Psoas muscle (tissue), 8 donors: Measurements from ENCODE around the gene IL20RB. TPM values are rescaled to one million over a fixed set of nuclear protein-coding genes. Genes with fewer than 3 reads are reported as not detected.
A peak's percentile ranks its signal among the peaks of the same experiment; 100 is the strongest.

Experiments used
- ATAC-seq, 4 donors: fragments of 200-7000 bp; cut with Tn5 transposase; one replicate each; pipeline ENCODE4 v1.9.1; 2020; ENCODE audit warnings: moderate library complexity in 3 of 4, mild to moderate bottlenecking in 2 of 4
- DNase-seq, 2 donors: peaks; one replicate each; pipeline ENCODE4 v3.0.0-alpha.2; 2020
- H3K27ac ChIP-seq: fragments of 200-600 bp; one replicate; pipeline ENCODE4 v1.8.0; 2022
- H3K27me3 ChIP-seq, 3 donors: fragments of 200-600 bp in 1 of 3; one replicate each; pipeline versions ENCODE4 v1.6.1 to v1.8.0; 2013 to 2022; ENCODE audit warnings: low read length in 2 of 3, mild to moderate bottlenecking in 2 of 3, moderate library complexity in 1 of 3; ENCODE audit not compliant: insufficient read depth in 3 of 3
- H3K36me3 ChIP-seq, 2 donors: fragments of 200-600 bp in 1 of 2; one replicate each; pipeline versions ENCODE4 v1.6.1 to v1.8.0; 2013 to 2022; ENCODE audit warnings: low read depth in 1 of 2, mild to moderate bottlenecking in 1 of 2, moderate library complexity in 1 of 2; ENCODE audit not compliant: insufficient read depth in 1 of 2
- H3K4me1 ChIP-seq: fragments of 200-600 bp; one replicate; pipeline ENCODE4 v1.8.0; 2022
- H3K4me3 ChIP-seq: fragments of 200-600 bp; one replicate; pipeline ENCODE4 v1.8.0; 2022; ENCODE audit warnings: mild to moderate bottlenecking
- H3K9me3 ChIP-seq: fragments of 200-600 bp; one replicate; pipeline ENCODE4 v1.8.0; 2022
- CTCF ChIP-seq: fragments of 200-600 bp; IDR thresholded peaks from one replicate; pipeline ENCODE4 v1.8.0; 2022; ENCODE audit warnings: antibody characterized with exemption
- WGBS, 3 donors: extraction: QIAGEN DNeasy Blood & Tissue Kit; methylation state at CpG; one replicate each; pipeline versions ENCODE4 v1.1.6 to v1.1.7; 2013; 5-methylcytosine and 5-hydroxymethylcytosine counted together
- intact Hi-C, 2 donors: fragments of 100-400 bp; cut with DNase I; formaldehyde crosslinking; loops; one replicate each; pipeline versions ENCODE4 v1.11.0 to v1.14.2; 2022
- polyA plus RNA-seq, 3 donors: library from polyadenylated mRNA; stranded (reverse); fragments of 200-250 nt; gene quantifications; one replicate each; pipeline ENCODE4 v1.2.3, GENCODE V29; 2013
- total RNA-seq, 4 donors: library from RNA; stranded (reverse); fragmentation: NEBNext Ultra II Directional in 2 of 4; extraction: Animal tissue kit (Norgen Biotek cat#: 25700) in 2 of 4; gene quantifications; one replicate each; pipeline versions ENCODE4 v1.2.1 to v1.2.4, GENCODE V29; 2021 to 2023
- donor health status: healthy with polysubstance abuse.
- donor health status: DM: no; HTN: no; CAD: no; lungs with moderate emphysema.
- donor health status: Bipolar disorder and iron deficiency.
- donor health status: healthy.
- donor health status: DM: yes; HTN: yes; CAD: no.
- donor health status: DM: no; HTN: no; CAD: no.
- donor health status: DM: no; HTN: no; CAD: no.
- donor health status: DM: yes; HTN: yes; CAD: no.

IL20RB gene
- total and polyA plus RNA-seq, 7 donors: 0.46 to 1.6 (median 0.68) TPM; not detected in 1

GRCh38 chr3:137020888-137021287 lies 63.1 kb downstream of the IL20RB start:
- no peaks in the 10 kb centered on the region for H3K36me3 ChIP-seq
- no peak for ATAC-seq
- H3K4me3 ChIP-seq: no peak overlapping the region
- no peak overlapping the region for H3K27ac ChIP-seq
- no peaks in the 10 kb centered on the region for H3K4me1 ChIP-seq
- H3K9me3 ChIP-seq: no peaks in the 10 kb centered on the region
- WGBS, 3 donors: 83 to 91% (median 83%) methylated on average over 2 of the region's 2 CpGs
- intact Hi-C loops: no loop called here
- H3K27me3 ChIP-seq: no peaks in the 10 kb centered on the region
- DNase-seq: no peak
- TF ChIP-seq CTCF: no peak

- ATAC-seq: no peak
- Histone ChIP-seq H3K4me3 (no peak overlapping the region), H3K27me3 (no peaks in the 10 kb centered on the region), H3K4me1 (no peaks in the 10 kb centered on the region), H3K9me3 (no peaks in the 10 kb centered on the region), H3K27ac (no peak overlapping the region), H3K36me3 (no peaks in the 10 kb centered on the region)
- intact Hi-C loops: no loop called here
- WGBS, 3 donors: 89 to 95% (median 95%) methylated on average over 5 of the region's 5 CpGs
- no peak for DNase-seq
- TF ChIP-seq CTCF: no peak
Measured at GRCh38 chr3:137024348-137024747, 66.6 kb downstream of the IL20RB start.

DNA sequence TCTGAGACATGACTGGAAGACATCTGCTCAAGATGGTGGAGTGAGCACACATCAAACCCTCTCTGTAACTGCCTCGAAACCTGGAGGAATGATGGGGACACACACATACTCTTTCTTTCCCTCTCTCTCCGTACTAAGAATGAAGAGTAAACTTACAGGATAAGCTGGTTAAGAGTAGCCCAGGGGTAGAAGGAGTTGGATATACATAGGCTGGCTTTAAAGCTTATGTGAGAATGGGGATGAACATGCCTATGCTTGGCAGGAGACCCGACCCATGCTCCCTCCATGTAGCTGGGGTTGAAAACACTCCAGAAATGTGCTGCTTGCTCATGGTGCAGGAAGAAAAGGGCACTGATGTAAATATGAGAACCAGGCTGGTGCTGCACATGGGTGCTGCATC lies 68.9 kb downstream of the IL20RB start:
- Histone ChIP-seq H3K36me3 (no peaks in the 10 kb centered on the region), H3K27me3 (no peaks in the 10 kb centered on the region), H3K27ac (no peak overlapping the region), H3K4me3 (no peak overlapping the region), H3K4me1 (no peaks in the 10 kb centered on the region), H3K9me3 (no peaks in the 10 kb centered on the region)
- no peak for DNase-seq
- TF ChIP-seq CTCF: no peak
- ATAC-seq: no peak
- WGBS, 3 donors: 90 to 91% (median 90%) methylated on average over 3 of the region's 3 CpGs
- intact Hi-C loops: no loop called here

GRCh38 chr3:137032465-137033120 lies 74.8 kb downstream of the IL20RB start:
- Histone ChIP-seq H3K9me3 (no peaks in the 10 kb centered on the region), H3K4me3 (peak overlapping the region; percentile 57), H3K27ac (no peak overlapping the region), H3K4me1 (peaks cover 3% of the 10 kb centered on the region), H3K27me3 (peaks cover 0 to 1% (median 0%) of the 10 kb centered on the region in 3 donors), H3K36me3 (no peaks in the 10 kb centered on the region)
- intact Hi-C loops: loop anchor here in 1 of 2 donors (5.0 kb wide), 1 partner anchor 915 kb away; no protein-coding TSS in a partner anchor
- ATAC-seq (peak; percentile 90 to 96 (median 93)), DNase-seq (peak; percentile 85 to 91)
- TF ChIP-seq CTCF: peak; percentile 98
- 4% methylated on average over 31 of the region's 31 CpGs for WGBS, 3 donors

GRCh38 chr3:137035631-137036030 lies 77.8 kb downstream of the IL20RB start:
- TF ChIP-seq CTCF: no peak
- DNase-seq (no peak), ATAC-seq (no peak)
- Histone ChIP-seq H3K9me3 (no peaks in the 10 kb centered on the region), H3K36me3 (no peaks in the 10 kb centered on the region), H3K27me3 (peaks cover 0 to 1% (median 0%) of the 10 kb centered on the region in 3 donors), H3K27ac (no peak overlapping the region), H3K4me3 (no peak overlapping the region), H3K4me1 (peaks cover 3% of the 10 kb centered on the region)
- intact Hi-C loops: no loop called here
- 93 to 94% (median 93%) methylated on average over 5 of the region's 5 CpGs for WGBS, 3 donors
